Gastroesophageal sphincter (tissue), 4 donors: ENCODE data around the gene RABIF. TPM values are rescaled to one million over a fixed set of nuclear protein-coding genes. Genes with fewer than 3 reads are reported as not detected.
"Not testable (repeated sequence)": the region's sequence is repeated elsewhere in the genome, so short reads cannot be mapped to it uniquely, and the experiment has no call there.

ENCODE experiments used
- ATAC-seq: fragments of 150-250 bp; one replicate; pipeline ENCODE4 v1.9.1; 2016; ENCODE audit warnings: mild to moderate bottlenecking, moderate library complexity
- H3K27ac ChIP-seq, 4 donors: fragments of 200-600 bp; sonication (generic) in 3 of 4; 1 replicate in 3 of 4; 2 replicates in 1 of 4; pipeline ENCODE4 v1.5.1; 2016 to 2019
- H3K27me3 ChIP-seq: fragments of 200-600 bp; sonication (generic); one replicate; pipeline ENCODE4 v1.5.1; 2019
- H3K36me3 ChIP-seq, 2 donors: fragments of 200-600 bp; sonication (generic); one replicate each; pipeline ENCODE4 v1.5.1; 2019; ENCODE audit warnings: control low read depth in 1 of 2
- H3K4me1 ChIP-seq, 3 donors: fragments of 200-600 bp; sonication (generic); 1 replicate in 2 of 3; 2 replicates in 1 of 3; pipeline ENCODE4 v1.5.1; 2016 to 2019; ENCODE audit warnings: control low read depth in 2 of 3
- H3K4me3 ChIP-seq, 2 donors: fragments of 200-600 bp; sonication (generic); one replicate each; pipeline ENCODE4 v1.5.1; 2019; ENCODE audit warnings: mild to moderate bottlenecking in 1 of 2, moderate library complexity in 1 of 2
- H3K9me3 ChIP-seq, 3 donors: fragments of 200-600 bp; sonication (generic); one replicate each; pipeline ENCODE4 v1.5.1; 2017 to 2019; ENCODE audit warnings: control low read depth in 2 of 3
- EP300 ChIP-seq: sonication (generic); formaldehyde crosslinking; IDR thresholded peaks from one replicate; pipeline ENCODE4 v1.6.1; 2017; ENCODE audit warnings: antibody characterized with exemption, mild to moderate bottlenecking
- POLR2A ChIP-seq, 2 donors: fragments of 450-650 bp; IDR thresholded peaks; one replicate each; pipeline ENCODE4 v1.6.1; 2017; ENCODE audit warnings: antibody characterized with exemption in 2 of 2, mild to moderate bottlenecking in 2 of 2, moderate library complexity in 1 of 2
- POLR2AphosphoS5 ChIP-seq: sonication (generic); formaldehyde crosslinking; IDR thresholded peaks from one replicate; pipeline ENCODE4 v1.6.1; 2017; ENCODE audit warnings: antibody characterized with exemption
- WGBS, 2 donors: methylation state at CpG; one replicate each; pipeline ENCODE4 v1.1.5; 2018; ENCODE audit warnings: low coverage in 1 of 2; 5-methylcytosine and 5-hydroxymethylcytosine counted together
- small RNA-seq, 4 donors: library from RNA; depleted of rRNA; stranded (forward); fragments of <200 nt; gene quantifications; one replicate each; pipeline ENCODE3, GENCODE V24; 2016
- total RNA-seq, 4 donors: library from RNA; depleted of rRNA; stranded (reverse); fragments of >200 nt; gene quantifications; one replicate each; pipeline ENCODE4 v1.1.0, GENCODE V29; 2016
- TF ChIP-seq, protein P1 (sequence below), 4 experiments: fragments of 200-600 bp in 2 of 4; fragments of 450-650 bp in 2 of 4; sonication (generic) in 1 of 4; IDR thresholded peaks; one replicate each; pipeline ENCODE4 v1.5.1; 2017 to 2019; ENCODE audit warnings: antibody characterized with exemption in 4 of 4, mild to moderate bottlenecking in 2 of 4, moderate library complexity in 2 of 4

The RABIF gene
- total RNA-seq, 4 donors from 2014 or later = 4.7 to 7.3 (median 6.1) TPM

- Histone ChIP-seq H3K27ac (no peak overlapping the region), H3K9me3 (no peaks in the 10 kb centered on the region), H3K36me3 (no peaks in the 10 kb centered on the region), H3K4me3 (no peak overlapping the region), H3K27me3 (no peaks in the 10 kb centered on the region), H3K4me1 (no peaks in the 10 kb centered on the region)
- WGBS, 2 donors = 90 to 92% methylated on average over 2 to 3 of the region's 3 CpGs
- no peak for ATAC-seq
- TF ChIP-seq POLR2AphosphoS5 = no peak
- TF ChIP-seq, protein P1, sequence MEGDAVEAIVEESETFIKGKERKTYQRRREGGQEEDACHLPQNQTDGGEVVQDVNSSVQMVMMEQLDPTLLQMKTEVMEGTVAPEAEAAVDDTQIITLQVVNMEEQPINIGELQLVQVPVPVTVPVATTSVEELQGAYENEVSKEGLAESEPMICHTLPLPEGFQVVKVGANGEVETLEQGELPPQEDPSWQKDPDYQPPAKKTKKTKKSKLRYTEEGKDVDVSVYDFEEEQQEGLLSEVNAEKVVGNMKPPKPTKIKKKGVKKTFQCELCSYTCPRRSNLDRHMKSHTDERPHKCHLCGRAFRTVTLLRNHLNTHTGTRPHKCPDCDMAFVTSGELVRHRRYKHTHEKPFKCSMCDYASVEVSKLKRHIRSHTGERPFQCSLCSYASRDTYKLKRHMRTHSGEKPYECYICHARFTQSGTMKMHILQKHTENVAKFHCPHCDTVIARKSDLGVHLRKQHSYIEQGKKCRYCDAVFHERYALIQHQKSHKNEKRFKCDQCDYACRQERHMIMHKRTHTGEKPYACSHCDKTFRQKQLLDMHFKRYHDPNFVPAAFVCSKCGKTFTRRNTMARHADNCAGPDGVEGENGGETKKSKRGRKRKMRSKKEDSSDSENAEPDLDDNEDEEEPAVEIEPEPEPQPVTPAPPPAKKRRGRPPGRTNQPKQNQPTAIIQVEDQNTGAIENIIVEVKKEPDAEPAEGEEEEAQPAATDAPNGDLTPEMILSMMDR (IDR thresholded peaks at IDR 0.05) = no peak
- no peak for TF ChIP-seq EP300
- no peak for TF ChIP-seq POLR2A (IDR thresholded peaks at IDR 0.05)
Measured at GRCh38 chr1:202831906-202832305, 57.0 kb downstream of the RABIF start.

- H3K27ac ChIP-seq, ATAC-seq, H3K4me3 ChIP-seq, H3K9me3 ChIP-seq, H3K4me1 ChIP-seq, H3K27me3 ChIP-seq, H3K36me3 ChIP-seq: not testable (repeated sequence)
- 83 to 91% methylated on average over 1 to 9 of the region's 9 CpGs for WGBS, 2 donors
Measured at GRCh38 chr1:202829223-202829622, 59.7 kb downstream of the RABIF start.

Small RNA genes within 50 kb of the gene (small RNA-seq; reads per million reads assigned to genes)
- 0 reads per million in 4 donors for gene RF00019

Other genes starting within 250 kb of the RABIF start
- under 1 TPM in 2 of 4 donors, not detected in 2; 0.23 to 0.59 TPM for gene SYT2, start 178.7 kb downstream of the RABIF start, total RNA-seq
- gene KDM5B, start 80.7 kb downstream of the RABIF start, total RNA-seq = 10 to 100 TPM; 29.2 to 41.4 (median 34.8) TPM
- gene PCAT6, start 78.2 kb downstream of the RABIF start, total RNA-seq = not detected
- 10 to 100 TPM; 14.1 to 23.0 (median 21.5) TPM for gene KLHL12, start 38.1 kb upstream of the RABIF start, total RNA-seq
- gene ADIPOR1, start 69.2 kb upstream of the RABIF start, total RNA-seq = 10 to 100 TPM; 62.2 to 91.6 (median 68.7) TPM
- 10 to 100 TPM; 37.3 to 51.0 (median 41.2) TPM for gene CYB5R1, start 78.1 kb upstream of the RABIF start, total RNA-seq
- gene TMEM183A, start 118.2 kb upstream of the RABIF start, total RNA-seq = 100 to 1,000 TPM in 1 of 4 donors, 10 to 100 TPM in 3; 79.3 to 119 (median 90.0) TPM
- 10 to 100 TPM in 1 of 4 donors, 1 to 10 TPM in 2, under 1 TPM in 1; 0.81 to 10.5 (median 1.7) TPM for gene PPFIA4, start 137.3 kb upstream of the RABIF start, total RNA-seq
- under 1 TPM in 1 of 4 donors, not detected in 3; 0.35 TPM for gene MYOG, start 196.9 kb upstream of the RABIF start, total RNA-seq
- gene ADORA1, start 238.6 kb upstream of the RABIF start, total RNA-seq = 1 to 10 TPM in 1 of 4 donors, under 1 TPM in 3; 0.16 to 2.7 (median 0.33) TPM